Liver (tissue), 3 donors: Measurements from ENCODE around the gene TULP4.

Experiments used
- EGR1 ChIP-seq, 2 donors: IDR thresholded peaks; 2 replicates each; pipeline ENCODE4 v1.6.1; 2016 to 2018; ENCODE audit warnings: antibody characterized with exemption in 2 of 2, low read depth in 2 of 2
- FOXA1 ChIP-seq: IDR thresholded peaks from 2 replicates; pipeline ENCODE4 v1.6.1; 2016; ENCODE audit warnings: antibody characterized with exemption
- GABPA ChIP-seq, 2 donors: IDR thresholded peaks in 1 of 2; conservative IDR thresholded peaks in 1 of 2; 2 replicates each; pipeline ENCODE4 v1.6.1; 2016; ENCODE audit warnings: antibody characterized with exemption in 2 of 2, mild to moderate bottlenecking in 1 of 2, moderate library complexity in 1 of 2
- JUND ChIP-seq, 2 donors: IDR thresholded peaks; 2 replicates each; pipeline ENCODE4 v1.6.1; 2016; ENCODE audit warnings: antibody characterized with exemption in 2 of 2
- RAD21 ChIP-seq, 2 donors: IDR thresholded peaks; 2 replicates each; pipeline ENCODE4 v1.6.1; 2016; ENCODE audit warnings: antibody characterized with exemption in 2 of 2, mild to moderate bottlenecking in 2 of 2
- YY1 ChIP-seq: IDR thresholded peaks from 2 replicates; pipeline ENCODE4 v1.6.1; 2016; ENCODE audit warnings: antibody characterized with exemption, mild to moderate bottlenecking
- TF ChIP-seq, protein P1 (sequence below): fragments of 150-350 bp; IDR thresholded peaks from 2 replicates; pipeline ENCODE4 v1.5.1; 2017; ENCODE audit warnings: improper control_type of control experiment, low read depth, low read length; ENCODE audit not compliant: missing input control
- TF ChIP-seq, protein P2 (sequence below): IDR thresholded peaks from 2 replicates; pipeline ENCODE4 v1.6.1; 2016; ENCODE audit warnings: antibody characterized with exemption
- TF ChIP-seq, protein P3 (sequence below): IDR thresholded peaks from 2 replicates; pipeline ENCODE4 v1.6.1; 2016; ENCODE audit warnings: antibody characterized with exemption, mild to moderate bottlenecking
- donor health status: healthy.
- donor health status: healthy.

DNA sequence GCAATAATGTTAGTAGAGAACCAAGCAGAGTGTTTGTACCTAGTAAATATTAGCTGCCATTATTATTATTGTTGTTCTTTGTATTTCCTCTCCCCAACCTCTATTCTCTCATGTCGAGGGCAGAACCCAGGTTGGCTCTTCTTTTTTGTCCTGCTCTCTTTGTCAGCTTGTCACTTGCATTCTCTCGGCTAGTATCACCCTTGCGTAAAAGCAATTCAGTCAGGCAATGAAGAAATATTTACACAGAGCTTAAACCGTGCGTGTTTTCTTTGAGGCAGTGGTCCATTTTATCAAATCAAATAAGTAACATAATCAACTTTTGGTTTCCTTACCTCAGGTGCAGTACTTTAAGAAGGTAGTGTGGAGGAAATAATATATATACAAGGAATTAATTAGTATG lies 83.9 kb downstream of the TULP4 start:
- TF ChIP-seq FOXA1 (no peak), YY1 (no peak), JUND (IDR thresholded peaks at IDR 0.05) (no peak), EGR1 (IDR thresholded peaks at IDR 0.05; ENCODE audit: low read depth in 2 of 2) (no peak), GABPA (IDR thresholded peaks at IDR 0.05 in 1 of 2, conservative IDR thresholded peaks at IDR 0.05 in 1 of 2) (no peak), RAD21 (IDR thresholded peaks at IDR 0.05) (no peak)
- TF ChIP-seq, protein P1, sequence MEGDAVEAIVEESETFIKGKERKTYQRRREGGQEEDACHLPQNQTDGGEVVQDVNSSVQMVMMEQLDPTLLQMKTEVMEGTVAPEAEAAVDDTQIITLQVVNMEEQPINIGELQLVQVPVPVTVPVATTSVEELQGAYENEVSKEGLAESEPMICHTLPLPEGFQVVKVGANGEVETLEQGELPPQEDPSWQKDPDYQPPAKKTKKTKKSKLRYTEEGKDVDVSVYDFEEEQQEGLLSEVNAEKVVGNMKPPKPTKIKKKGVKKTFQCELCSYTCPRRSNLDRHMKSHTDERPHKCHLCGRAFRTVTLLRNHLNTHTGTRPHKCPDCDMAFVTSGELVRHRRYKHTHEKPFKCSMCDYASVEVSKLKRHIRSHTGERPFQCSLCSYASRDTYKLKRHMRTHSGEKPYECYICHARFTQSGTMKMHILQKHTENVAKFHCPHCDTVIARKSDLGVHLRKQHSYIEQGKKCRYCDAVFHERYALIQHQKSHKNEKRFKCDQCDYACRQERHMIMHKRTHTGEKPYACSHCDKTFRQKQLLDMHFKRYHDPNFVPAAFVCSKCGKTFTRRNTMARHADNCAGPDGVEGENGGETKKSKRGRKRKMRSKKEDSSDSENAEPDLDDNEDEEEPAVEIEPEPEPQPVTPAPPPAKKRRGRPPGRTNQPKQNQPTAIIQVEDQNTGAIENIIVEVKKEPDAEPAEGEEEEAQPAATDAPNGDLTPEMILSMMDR = no peak
- TF ChIP-seq, protein P2, sequence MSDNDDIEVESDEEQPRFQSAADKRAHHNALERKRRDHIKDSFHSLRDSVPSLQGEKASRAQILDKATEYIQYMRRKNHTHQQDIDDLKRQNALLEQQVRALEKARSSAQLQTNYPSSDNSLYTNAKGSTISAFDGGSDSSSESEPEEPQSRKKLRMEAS = no peak
- TF ChIP-seq, protein P3, sequence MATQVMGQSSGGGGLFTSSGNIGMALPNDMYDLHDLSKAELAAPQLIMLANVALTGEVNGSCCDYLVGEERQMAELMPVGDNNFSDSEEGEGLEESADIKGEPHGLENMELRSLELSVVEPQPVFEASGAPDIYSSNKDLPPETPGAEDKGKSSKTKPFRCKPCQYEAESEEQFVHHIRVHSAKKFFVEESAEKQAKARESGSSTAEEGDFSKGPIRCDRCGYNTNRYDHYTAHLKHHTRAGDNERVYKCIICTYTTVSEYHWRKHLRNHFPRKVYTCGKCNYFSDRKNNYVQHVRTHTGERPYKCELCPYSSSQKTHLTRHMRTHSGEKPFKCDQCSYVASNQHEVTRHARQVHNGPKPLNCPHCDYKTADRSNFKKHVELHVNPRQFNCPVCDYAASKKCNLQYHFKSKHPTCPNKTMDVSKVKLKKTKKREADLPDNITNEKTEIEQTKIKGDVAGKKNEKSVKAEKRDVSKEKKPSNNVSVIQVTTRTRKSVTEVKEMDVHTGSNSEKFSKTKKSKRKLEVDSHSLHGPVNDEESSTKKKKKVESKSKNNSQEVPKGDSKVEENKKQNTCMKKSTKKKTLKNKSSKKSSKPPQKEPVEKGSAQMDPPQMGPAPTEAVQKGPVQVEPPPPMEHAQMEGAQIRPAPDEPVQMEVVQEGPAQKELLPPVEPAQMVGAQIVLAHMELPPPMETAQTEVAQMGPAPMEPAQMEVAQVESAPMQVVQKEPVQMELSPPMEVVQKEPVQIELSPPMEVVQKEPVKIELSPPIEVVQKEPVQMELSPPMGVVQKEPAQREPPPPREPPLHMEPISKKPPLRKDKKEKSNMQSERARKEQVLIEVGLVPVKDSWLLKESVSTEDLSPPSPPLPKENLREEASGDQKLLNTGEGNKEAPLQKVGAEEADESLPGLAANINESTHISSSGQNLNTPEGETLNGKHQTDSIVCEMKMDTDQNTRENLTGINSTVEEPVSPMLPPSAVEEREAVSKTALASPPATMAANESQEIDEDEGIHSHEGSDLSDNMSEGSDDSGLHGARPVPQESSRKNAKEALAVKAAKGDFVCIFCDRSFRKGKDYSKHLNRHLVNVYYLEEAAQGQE = no peak
